Measurements from ENCODE around the gene BTG1. TPM values are rescaled to one million over a fixed set of nuclear protein-coding genes. Genes with fewer than 3 reads are reported as not detected.

Gene BTG1
- total and polyA plus RNA-seq, 5 experiments from 2014 or later: 537 to 889 (median 705) TPM

DNA sequence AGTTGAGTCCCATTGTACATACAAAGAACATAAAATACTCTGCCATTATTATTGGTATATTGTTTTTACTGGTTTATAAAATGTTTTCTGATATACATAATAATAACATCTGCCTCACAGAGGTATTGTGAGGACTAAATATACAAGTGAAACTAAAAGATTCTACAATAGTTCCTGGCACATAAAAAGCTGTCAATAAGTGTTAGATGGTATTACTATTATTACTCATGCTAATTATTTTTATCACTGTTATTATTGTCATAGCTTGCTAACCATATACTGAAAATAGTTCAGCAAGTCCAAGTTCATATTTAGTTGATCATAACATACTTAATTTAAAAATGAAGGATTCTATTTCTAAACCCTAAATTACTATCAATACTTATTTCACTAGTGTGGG is 34.4 kb downstream of the BTG1 start:
- peak overlapping the region; percentile 46 to 94 (median 86) for H3K27ac Mint-ChIP-seq
- POLR2A ChIA-PET: interaction anchor here (0.6 to 2.1 kb wide), 4 partner anchors 30 to 537 kb away, joined by 3 to 12 read pairs (median 4); partner anchors contain the start of gene BTG1

DNA sequence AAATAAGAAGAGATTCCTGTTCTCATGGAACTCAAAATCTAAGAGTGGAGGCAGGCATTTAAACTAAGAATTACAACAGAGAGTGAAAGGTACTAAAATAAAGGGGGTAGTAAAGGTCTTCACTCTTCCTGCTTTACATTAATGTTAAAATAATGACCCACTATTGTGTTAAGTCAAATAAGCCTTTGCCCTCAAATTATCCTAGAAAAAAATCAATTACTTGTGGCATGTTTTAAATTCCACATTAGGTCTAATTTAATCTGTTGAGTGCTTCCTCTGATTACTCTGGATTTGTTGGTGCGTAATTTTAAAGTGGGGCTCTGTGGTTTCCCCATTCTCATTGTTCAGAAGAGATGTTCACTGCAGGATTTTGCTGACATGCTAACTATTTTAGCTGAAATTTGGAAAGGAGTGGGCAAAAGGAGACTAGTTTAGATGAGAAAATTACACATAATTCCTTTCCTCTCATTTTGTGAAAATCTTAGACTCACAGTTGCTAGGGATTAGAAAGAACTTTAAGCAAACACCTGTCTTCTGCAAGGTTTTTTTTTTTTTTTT is 35.5 kb downstream of the BTG1 start:
- peak in 1 of 2 donors; percentile 45 for ATAC-seq
- Mint-ChIP-seq H3K27ac (peak overlapping the region; percentile 46 to 94 (median 86)), H3K4me1 (peaks cover 52 to 93% (median 87%) of the 10 kb centered on the region in 4 donors), H3K36me3 (peaks cover 0 to 5% (median 1%) of the 10 kb centered on the region in 3 donors), H3K4me3 (peak overlapping the region; percentile 31 to 84 (median 60)), H3K9me3 (peaks cover 0 to 1% (median 0%) of the 10 kb centered on the region in 9 donors), H3K27me3 (no peaks in the 10 kb centered on the region)
- DNase-seq: no peak
- POLR2A ChIA-PET: interaction anchor here (0.6 to 2.7 kb wide), 5 partner anchors 15 to 60 kb away, joined by 3 to 8 read pairs (median 3); partner anchors contain the start of gene BTG1

More for the DNA sequence above, 34.4 kb downstream of the BTG1 start:
- H3K4me3 Mint-ChIP-seq: peak overlapping the region; percentile 31 to 84 (median 60)
- ATAC-seq (peak in 1 of 2 donors; percentile 3), DNase-seq (no peak)
- H3K4me1 Mint-ChIP-seq: peaks cover 53 to 93% (median 83%) of the 10 kb centered on the region in 4 donors
- peaks cover 0 to 1% (median 0%) of the 10 kb centered on the region in 9 donors for H3K9me3 Mint-ChIP-seq
- no peaks in the 10 kb centered on the region for H3K27me3 Mint-ChIP-seq
- peaks cover 0 to 5% (median 1%) of the 10 kb centered on the region in 3 donors for H3K36me3 Mint-ChIP-seq

DNA sequence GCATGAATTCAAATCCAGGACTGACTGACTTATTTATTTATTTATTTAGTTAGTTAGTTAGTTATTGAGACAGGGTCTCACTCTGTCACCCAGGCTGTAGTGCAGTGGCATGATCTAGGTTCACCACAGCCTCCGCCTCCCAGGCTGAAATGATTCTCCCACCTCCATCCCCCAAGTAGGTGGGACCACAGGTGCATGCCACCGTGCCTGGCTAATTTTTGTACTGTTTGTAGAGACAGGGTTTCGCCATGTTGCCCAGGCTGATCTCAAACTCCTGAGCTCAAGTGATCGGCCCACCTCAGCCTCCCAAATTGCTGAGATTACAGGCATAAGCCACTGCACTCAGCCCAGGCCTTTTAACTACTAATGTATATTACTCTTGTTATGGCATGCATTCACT is 36.0 kb downstream of the BTG1 start:
- H3K27ac Mint-ChIP-seq: peak overlapping the region; percentile 45 to 94 (median 86)
- POLR2A ChIA-PET: interaction anchor here (1.0 to 2.7 kb wide), 4 partner anchors 16 to 36 kb away, joined by 3 to 8 read pairs (median 4); partner anchors contain the start of gene BTG1
- DNase-seq (peak in 1 of 10 donors; percentile 19), ATAC-seq (peak; percentile 29 to 53)
- no peaks in the 10 kb centered on the region for H3K27me3 Mint-ChIP-seq
- peak overlapping the region; percentile 24 to 84 (median 60) for H3K4me3 Mint-ChIP-seq
- H3K36me3 Mint-ChIP-seq: peaks cover 0 to 5% (median 1%) of the 10 kb centered on the region in 3 donors
- H3K4me1 Mint-ChIP-seq: peaks cover 48 to 90% (median 86%) of the 10 kb centered on the region in 4 donors
- H3K9me3 Mint-ChIP-seq: peaks cover 0 to 1% (median 0%) of the 10 kb centered on the region in 9 donors

DNA sequence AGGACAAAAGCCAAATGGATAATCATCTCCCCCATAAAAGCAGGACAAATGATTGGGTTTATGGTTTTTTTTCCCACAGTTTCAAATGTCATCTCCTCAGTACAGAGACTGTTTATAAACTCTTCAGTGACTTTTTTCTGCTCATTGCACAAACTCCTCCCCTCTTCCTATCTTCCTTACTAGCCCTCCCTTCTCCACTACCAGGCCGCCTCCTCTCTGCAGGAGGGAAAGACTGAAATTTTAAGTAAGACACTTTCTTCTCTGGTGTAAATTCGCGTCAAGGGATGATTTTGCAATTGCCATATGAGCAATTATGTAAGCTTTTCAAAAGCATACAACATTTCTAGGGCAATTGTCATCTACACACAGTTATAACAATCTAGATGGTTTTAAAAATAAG is 37.0 kb downstream of the BTG1 start:
- Mint-ChIP-seq H3K36me3 (peaks cover 0 to 5% (median 1%) of the 10 kb centered on the region in 3 donors), H3K27ac (peak overlapping the region; percentile 36 to 93 (median 86)), H3K9me3 (peaks cover 0 to 1% (median 0%) of the 10 kb centered on the region in 9 donors), H3K4me1 (peaks cover 48 to 87% (median 83%) of the 10 kb centered on the region in 4 donors), H3K4me3 (peak overlapping the region in 9 of 10 donors; percentile 17 to 85 (median 68)), H3K27me3 (no peaks in the 10 kb centered on the region)
- DNase-seq (no peak), ATAC-seq (no peak)
- POLR2A ChIA-PET: interaction anchor here (0.5 to 3.5 kb wide), 7 partner anchors 10 to 65 kb away, joined by 3 to 9 read pairs (median 4); partner anchors contain the start of gene BTG1

DNA sequence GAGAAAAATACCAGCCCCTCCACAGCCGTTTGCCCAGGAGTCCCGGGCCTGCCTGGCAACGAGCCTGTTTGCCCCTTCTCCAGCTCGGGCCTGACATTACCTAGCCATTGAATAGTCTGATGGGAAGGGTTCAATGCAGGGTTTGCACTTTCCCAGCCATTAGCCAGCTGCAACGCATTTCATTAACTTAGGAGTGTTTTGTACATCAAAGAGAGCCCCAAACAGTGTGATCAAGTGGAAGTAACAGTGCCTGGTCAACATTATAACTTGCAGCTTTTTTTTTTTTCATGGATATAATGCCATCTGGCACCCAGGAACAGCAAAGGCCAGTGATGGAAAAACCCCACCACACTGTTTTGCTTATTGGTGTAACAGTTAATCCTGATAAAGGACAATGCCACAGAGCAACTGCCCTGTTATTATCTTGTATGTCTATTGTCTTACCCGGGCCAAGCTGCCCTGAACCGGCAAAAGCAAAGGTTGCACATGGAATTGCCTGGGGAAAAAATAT is 38.0 kb downstream of the BTG1 start:
- Mint-ChIP-seq H3K4me1 (peaks cover 44 to 78% (median 75%) of the 10 kb centered on the region in 4 donors), H3K9me3 (no peaks in the 10 kb centered on the region), H3K36me3 (peaks cover 0 to 5% (median 1%) of the 10 kb centered on the region in 3 donors), H3K4me3 (peak overlapping the region; percentile 25 to 81 (median 71)), H3K27me3 (no peaks in the 10 kb centered on the region), H3K27ac (peak overlapping the region; percentile 79 to 93 (median 88))
- DNase-seq (no peak), ATAC-seq (peak in 1 of 2 donors; percentile 5)
- POLR2A ChIA-PET: interaction anchor here (0.5 to 3.5 kb wide), 11 partner anchors 11 to 331 kb away, joined by 3 to 9 read pairs (median 4); partner anchors contain the start of gene BTG1

DNA sequence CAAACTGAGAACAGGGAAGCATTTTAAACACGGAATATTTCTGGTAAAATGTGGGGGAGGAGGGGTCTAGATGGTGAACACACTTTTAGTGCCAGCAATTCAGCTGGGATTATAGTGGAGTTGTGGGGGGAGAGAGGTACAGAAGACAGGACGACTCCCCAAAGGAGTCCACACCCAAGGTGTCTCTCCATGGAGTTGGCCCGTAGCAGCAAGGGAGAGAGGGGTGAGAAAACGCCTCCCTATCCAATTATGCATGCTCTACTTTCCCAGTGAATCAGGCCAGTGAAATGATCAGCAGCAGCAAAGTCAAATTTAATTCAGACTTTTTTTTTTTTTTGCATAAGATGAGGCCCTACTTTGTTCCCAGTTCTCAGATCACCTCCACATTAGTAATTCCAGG is 38.6 kb downstream of the BTG1 start:
- Mint-ChIP-seq H3K4me3 (peak overlapping the region in 9 of 10 donors; percentile 6 to 81 (median 74)), H3K36me3 (peaks cover 0 to 3% (median 1%) of the 10 kb centered on the region in 3 donors), H3K9me3 (no peaks in the 10 kb centered on the region), H3K4me1 (peaks cover 43 to 76% (median 73%) of the 10 kb centered on the region in 4 donors), H3K27me3 (no peaks in the 10 kb centered on the region), H3K27ac (peak overlapping the region; percentile 47 to 93 (median 88))
- ATAC-seq (no peak), DNase-seq (no peak)
- POLR2A ChIA-PET: interaction anchor here (0.8 to 3.5 kb wide), 11 partner anchors 10 to 230 kb away, joined by 3 to 10 read pairs (median 4); no protein-coding TSS in a partner anchor

DNA sequence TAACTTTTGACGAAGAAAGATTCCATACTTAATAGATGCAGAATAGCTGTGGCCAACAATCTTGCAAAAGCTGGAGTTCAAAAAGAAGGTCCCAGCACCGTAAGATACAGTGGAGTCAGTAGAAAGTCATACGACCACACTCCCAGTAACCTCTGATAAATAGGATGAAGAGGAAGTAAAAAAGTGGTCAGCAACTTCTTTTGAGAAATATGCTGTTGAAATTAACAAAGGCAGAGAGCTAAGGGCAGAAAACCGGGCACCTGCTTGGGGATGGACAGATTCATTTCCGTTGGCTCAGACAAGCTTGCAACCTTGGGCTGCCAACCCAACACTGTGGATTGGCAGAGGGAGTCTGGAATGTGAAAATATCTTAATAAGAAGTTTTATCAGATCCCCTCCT is 40.0 kb downstream of the BTG1 start:
- ATAC-seq (peak; percentile 17 to 21), DNase-seq (no peak)
- Mint-ChIP-seq H3K36me3 (peaks cover 0 to 3% (median 0%) of the 10 kb centered on the region in 3 donors), H3K4me3 (peak overlapping the region; percentile 51 to 81 (median 74)), H3K27me3 (no peaks in the 10 kb centered on the region), H3K9me3 (peaks cover 0 to 5% (median 0%) of the 10 kb centered on the region in 9 donors), H3K4me1 (peaks cover 42 to 72% (median 70%) of the 10 kb centered on the region in 4 donors), H3K27ac (peak overlapping the region; percentile 77 to 94 (median 90))
- POLR2A ChIA-PET: interaction anchor here (0.6 to 3.5 kb wide), 15 partner anchors 9 to 329 kb away, joined by 3 to 10 read pairs (median 4); partner anchors contain the start of gene BTG1

DNA sequence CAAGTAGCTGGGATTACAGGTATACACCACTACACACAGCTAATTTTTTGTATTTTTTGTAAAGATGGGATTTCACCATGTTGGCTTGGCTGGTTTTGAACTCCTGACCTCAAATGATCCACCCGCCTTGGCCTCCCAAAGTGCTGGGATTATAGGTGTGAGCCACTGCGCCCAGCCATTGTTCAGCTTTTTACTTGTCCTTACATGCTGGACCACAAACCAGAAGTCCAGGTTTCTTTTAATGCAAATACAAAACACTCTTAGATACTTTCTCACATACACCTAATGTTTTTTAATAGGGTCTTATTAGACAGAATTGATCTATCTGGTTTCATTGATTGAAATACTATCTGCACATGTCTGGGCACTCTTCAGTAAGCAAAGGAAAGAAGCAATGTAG is 40.5 kb downstream of the BTG1 start:
- peaks cover 42 to 71% (median 67%) of the 10 kb centered on the region in 4 donors for H3K4me1 Mint-ChIP-seq
- DNase-seq (no peak), ATAC-seq (no peak)
- H3K27me3 Mint-ChIP-seq: no peaks in the 10 kb centered on the region
- POLR2A ChIA-PET: interaction anchor here (1.1 to 2.5 kb wide), 6 partner anchors 8 to 108 kb away, joined by 3 to 10 read pairs (median 4); partner anchors contain the start of gene BTG1
- peak overlapping the region; percentile 77 to 94 (median 90) for H3K27ac Mint-ChIP-seq
- H3K36me3 Mint-ChIP-seq: peaks cover 0 to 8% (median 1%) of the 10 kb centered on the region in 3 donors
- peak overlapping the region; percentile 51 to 81 (median 74) for H3K4me3 Mint-ChIP-seq
- H3K9me3 Mint-ChIP-seq: peaks cover 0 to 10% (median 3%) of the 10 kb centered on the region in 9 donors

DNA sequence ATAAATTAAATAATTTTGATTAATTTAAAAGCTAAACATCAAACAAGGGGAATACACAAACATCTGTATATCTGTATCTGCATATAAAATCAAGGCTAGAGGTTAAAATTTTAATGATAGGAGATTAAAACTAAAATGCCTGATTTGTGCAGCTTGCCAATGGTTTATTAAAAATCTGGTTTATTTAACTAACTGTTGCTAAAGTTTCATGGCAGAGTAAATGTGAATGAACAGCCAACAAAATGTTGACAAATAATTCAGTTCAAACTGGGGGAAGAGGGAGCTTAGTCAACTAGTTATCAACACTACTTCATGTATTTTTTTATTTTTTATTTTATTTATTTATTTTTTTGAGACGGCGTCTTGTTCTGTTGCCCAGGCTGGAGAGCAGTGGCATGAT is 43.0 kb downstream of the BTG1 start:
- no peak overlapping the region for H3K27ac Mint-ChIP-seq
- H3K36me3 Mint-ChIP-seq: peaks cover 4 to 18% (median 10%) of the 10 kb centered on the region in 3 donors
- no peaks in the 10 kb centered on the region for H3K27me3 Mint-ChIP-seq
- H3K4me3 Mint-ChIP-seq: peak overlapping the region in 1 of 10 donors; percentile 41
- ATAC-seq: no peak
- POLR2A ChIA-PET: interaction anchor here (0.6 to 1.5 kb wide), 3 partner anchors 10 to 487 kb away, joined by 3 to 13 read pairs (median 3); no protein-coding TSS in a partner anchor
- peaks cover 34 to 61% (median 57%) of the 10 kb centered on the region in 4 donors for H3K4me1 Mint-ChIP-seq
- peaks cover 7 to 20% (median 10%) of the 10 kb centered on the region in 9 donors for H3K9me3 Mint-ChIP-seq
- DNase-seq: no peak

DNA sequence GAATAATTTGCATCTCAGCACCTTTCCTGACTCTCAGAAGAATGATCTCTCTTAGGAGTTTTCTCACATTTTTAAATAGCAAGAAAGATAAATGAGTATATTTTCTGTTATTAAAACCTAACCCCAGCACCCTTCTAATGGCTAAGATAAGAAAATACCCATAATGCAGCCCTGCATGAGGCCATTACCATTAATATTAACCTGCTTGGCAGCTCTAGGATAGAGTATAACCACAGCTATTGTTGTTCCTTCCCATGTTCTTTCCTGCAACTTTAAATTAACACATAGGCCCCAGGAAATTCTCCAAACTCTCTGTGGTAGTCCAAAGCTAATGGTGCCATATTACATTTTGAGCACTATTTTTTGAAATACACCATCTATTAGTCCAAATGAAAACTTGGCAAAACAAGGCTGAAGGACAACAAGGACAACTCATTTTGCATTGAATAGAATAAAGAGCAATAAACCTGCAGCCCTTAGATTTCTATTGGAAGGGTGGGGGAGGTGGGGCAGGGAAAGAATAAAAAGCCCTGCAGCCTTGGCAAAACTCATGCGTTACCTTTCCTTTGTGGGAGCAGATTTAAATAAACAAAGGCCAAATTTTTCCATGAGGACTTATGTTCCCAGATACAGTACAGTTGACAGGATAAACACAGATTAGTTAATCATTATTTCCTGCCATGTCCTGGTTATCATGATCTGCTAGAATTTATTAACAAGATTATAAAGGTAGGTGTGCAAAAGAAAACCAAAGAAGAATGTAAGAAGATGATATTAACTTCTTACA is 46.9 kb downstream of the BTG1 start:
- no peak for ATAC-seq
- H3K9me3 Mint-ChIP-seq: peaks cover 7 to 20% (median 10%) of the 10 kb centered on the region in 9 donors
- no peak for DNase-seq
- H3K27me3 Mint-ChIP-seq: no peaks in the 10 kb centered on the region
- POLR2A ChIA-PET: interaction anchor here (1.9 kb wide), 2 partner anchors 39 to 44 kb away, joined by 4 to 6 read pairs; no protein-coding TSS in a partner anchor
- peak overlapping the region in 4 of 10 donors; percentile 16 to 29 (median 18) for H3K27ac Mint-ChIP-seq
- no peak overlapping the region for H3K4me3 Mint-ChIP-seq
- H3K36me3 Mint-ChIP-seq: peaks cover 4 to 17% (median 10%) of the 10 kb centered on the region in 3 donors
- H3K4me1 Mint-ChIP-seq: peaks cover 20 to 59% (median 57%) of the 10 kb centered on the region in 4 donors

DNA sequence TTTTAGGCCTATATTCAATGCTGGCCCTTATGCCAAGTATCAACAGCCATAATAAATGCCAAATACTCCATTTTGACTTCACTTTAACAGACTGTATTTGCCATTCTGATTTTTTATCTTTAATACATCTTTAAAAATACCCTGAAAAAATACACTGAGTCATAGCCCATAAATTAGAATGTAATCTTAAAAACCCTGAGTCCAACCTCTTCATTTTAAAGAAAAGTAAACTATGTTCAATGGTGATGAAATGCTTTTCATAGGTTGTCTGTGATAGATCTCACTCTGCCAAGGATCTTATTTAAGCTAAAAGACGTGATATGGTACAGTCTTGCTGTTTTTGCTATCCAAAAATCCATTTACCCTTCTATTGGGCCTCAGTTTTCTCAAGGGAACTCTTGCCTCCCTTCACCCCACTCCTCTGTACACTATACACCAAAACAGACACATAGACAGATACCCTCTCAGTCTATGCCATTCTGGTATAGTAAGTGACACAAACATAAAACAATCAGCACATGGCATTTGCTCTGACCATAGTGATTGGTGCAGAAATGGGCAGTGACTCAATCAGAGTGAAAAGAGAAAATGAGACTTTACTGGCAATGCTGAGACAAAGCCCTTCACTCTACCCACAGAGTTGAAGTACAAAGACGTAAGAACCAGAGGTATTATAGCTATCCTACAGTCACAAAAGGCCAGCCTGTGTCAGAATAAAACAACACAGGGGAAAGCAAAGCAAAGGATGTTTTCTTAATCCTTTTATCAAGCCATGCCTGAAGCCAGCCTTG is 49.1 kb downstream of the BTG1 start:
- Mint-ChIP-seq H3K9me3 (peaks cover 7 to 20% (median 10%) of the 10 kb centered on the region in 9 donors), H3K36me3 (peaks cover 4 to 17% (median 10%) of the 10 kb centered on the region in 3 donors), H3K4me1 (peaks cover 21 to 69% (median 57%) of the 10 kb centered on the region in 4 donors), H3K27me3 (no peaks in the 10 kb centered on the region), H3K4me3 (peak overlapping the region in 9 of 10 donors; percentile 2 to 63 (median 31)), H3K27ac (peak overlapping the region; percentile 17 to 94 (median 78))
- POLR2A ChIA-PET: interaction anchor here (0.8 to 2.2 kb wide), 8 partner anchors 9 to 47 kb away, joined by 3 to 10 read pairs (median 4); no protein-coding TSS in a partner anchor
- DNase-seq (peak in 1 of 10 donors; percentile 26), ATAC-seq (peak; percentile 66 to 70)
